NCI-H1105 (cell line): Measurements from ENCODE around the gene KRT26.

Experiments
- DNase-seq: peaks from one replicate; lab custom pipeline; 2025; lab: John Stamatoyannopoulos, UW

The KRT26 gene

GRCh38 chr17:40726919-40727318 lies 45.1 kb downstream of the KRT26 start:
- no peak for DNase-seq

- DNase-seq: no peak
These were observed 47.3 kb downstream of the KRT26 start for GRCh38 chr17:40724656-40725055.

GRCh38 chr17:40722241-40722640 lies 49.8 kb downstream of the KRT26 start:
- DNase-seq: no peak

GRCh38 chr17:40720899-40721298 lies 51.1 kb downstream of the KRT26 start:
- no peak for DNase-seq

- no peak for DNase-seq
These were observed 53.1 kb downstream of the KRT26 start for GRCh38 chr17:40718930-40719329.

- DNase-seq: no peak
These were observed 54.2 kb downstream of the KRT26 start for GRCh38 chr17:40717776-40718175.
